GM10266 (cell line): ENCODE results near the gene DOK1.

Experiments used
- DNase-seq: peaks from one replicate; pipeline ENCODE4 v3.0.0; 2012; ENCODE audit errors: extremely low spot score
- TF ChIP-seq, protein P1 (sequence below): IDR thresholded peaks from 2 replicates; pipeline ENCODE4 v1.5.1; 2012; ENCODE audit warnings: mild to moderate bottlenecking, low read depth; ENCODE audit not compliant: control insufficient read depth, insufficient read depth; ENCODE audit errors: missing control alignments

The DOK1 gene

GRCh38 chr2:74593826-74594772 lies 39.6 kb downstream of the DOK1 start:
- TF ChIP-seq, protein P1, sequence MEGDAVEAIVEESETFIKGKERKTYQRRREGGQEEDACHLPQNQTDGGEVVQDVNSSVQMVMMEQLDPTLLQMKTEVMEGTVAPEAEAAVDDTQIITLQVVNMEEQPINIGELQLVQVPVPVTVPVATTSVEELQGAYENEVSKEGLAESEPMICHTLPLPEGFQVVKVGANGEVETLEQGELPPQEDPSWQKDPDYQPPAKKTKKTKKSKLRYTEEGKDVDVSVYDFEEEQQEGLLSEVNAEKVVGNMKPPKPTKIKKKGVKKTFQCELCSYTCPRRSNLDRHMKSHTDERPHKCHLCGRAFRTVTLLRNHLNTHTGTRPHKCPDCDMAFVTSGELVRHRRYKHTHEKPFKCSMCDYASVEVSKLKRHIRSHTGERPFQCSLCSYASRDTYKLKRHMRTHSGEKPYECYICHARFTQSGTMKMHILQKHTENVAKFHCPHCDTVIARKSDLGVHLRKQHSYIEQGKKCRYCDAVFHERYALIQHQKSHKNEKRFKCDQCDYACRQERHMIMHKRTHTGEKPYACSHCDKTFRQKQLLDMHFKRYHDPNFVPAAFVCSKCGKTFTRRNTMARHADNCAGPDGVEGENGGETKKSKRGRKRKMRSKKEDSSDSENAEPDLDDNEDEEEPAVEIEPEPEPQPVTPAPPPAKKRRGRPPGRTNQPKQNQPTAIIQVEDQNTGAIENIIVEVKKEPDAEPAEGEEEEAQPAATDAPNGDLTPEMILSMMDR, result no peak
- no peak for DNase-seq

GRCh38 chr2:74596584-74596983 lies 42.1 kb downstream of the DOK1 start:
- TF ChIP-seq, protein P1, result no peak

GRCh38 chr2:74597410-74597809 lies 42.9 kb downstream of the DOK1 start:
- no peak for DNase-seq
- TF ChIP-seq, protein P1, result no peak

More at GRCh38 chr2:74596584-74596983, 42.1 kb downstream of the DOK1 start:
- DNase-seq, result no peak

DNA sequence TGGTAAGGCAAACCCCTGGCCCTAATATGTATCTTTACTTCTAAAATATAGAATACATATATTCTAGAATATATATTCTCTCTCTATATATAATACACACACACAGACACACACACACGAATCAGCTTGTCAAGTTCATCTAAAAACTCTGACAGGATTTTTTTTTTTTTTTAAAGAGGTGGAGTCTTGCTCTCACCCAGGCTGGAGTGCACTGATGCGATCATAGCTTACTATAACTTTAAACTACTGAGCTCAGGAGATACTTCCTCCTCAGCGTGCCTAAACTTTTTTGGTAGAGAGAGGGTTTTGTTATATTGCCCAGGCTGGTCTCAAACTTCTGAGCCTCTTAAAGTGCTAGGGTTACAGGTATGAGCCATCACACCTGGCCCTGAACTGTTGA lies 45.2 kb downstream of the DOK1 start:
- TF ChIP-seq, protein P1, result no peak
- DNase-seq, result no peak

DNA sequence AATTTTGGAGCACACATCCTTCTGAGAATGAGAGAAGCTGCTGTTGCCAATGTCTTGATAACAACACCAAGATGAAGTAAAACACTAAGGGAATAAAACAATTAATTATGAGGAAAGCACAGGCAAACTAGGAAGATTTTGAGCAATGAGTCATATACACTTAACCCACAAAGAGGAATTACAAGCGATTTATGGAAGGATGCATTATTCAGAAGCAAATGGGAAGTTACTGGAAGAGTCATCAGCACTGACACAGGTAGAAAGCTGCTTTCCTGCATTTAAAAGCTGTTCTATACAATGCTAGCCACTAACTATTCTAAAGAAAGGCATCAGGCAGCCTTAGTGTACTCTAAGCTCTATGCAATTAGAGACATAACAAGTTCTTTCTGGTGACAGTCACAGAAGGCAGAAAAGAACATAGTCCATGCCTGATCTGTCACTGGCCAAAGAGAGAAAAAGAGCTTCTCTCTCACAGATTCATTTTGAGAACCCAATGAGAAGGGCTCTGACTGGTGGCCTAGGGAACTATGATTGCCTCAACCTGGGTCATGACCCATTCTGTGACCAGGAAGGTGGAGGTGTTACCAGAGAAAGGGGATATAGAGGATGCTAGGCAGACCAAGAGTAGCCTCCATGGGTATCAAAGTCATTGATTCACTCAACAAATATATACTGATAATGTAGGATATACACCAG lies 48.2 kb downstream of the DOK1 start:
- DNase-seq, result no peak
- TF ChIP-seq, protein P1, result no peak

GRCh38 chr2:74603282-74604000 lies 48.9 kb downstream of the DOK1 start:
- no peak for DNase-seq
- TF ChIP-seq, protein P1, result no peak
